Measurements from ENCODE around the gene HNRNPH3.
A peak's percentile ranks its signal among the peaks of the same experiment; 100 is the strongest.
"Not testable (repeated sequence)": the region's sequence is repeated elsewhere in the genome, so short reads cannot be mapped to it uniquely, and the experiment has no call there.

HNRNPH3 gene, protein sequence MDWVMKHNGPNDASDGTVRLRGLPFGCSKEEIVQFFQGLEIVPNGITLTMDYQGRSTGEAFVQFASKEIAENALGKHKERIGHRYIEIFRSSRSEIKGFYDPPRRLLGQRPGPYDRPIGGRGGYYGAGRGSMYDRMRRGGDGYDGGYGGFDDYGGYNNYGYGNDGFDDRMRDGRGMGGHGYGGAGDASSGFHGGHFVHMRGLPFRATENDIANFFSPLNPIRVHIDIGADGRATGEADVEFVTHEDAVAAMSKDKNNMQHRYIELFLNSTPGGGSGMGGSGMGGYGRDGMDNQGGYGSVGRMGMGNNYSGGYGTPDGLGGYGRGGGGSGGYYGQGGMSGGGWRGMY

GRCh38 chr10:68331455-68332258, at the start of gene HNRNPH3:
TSS of gene HNRNPH3 (plus strand) at chr10:68332064. CDS start at chr10:68337222, 5,158 bp downstream.
- DNase-seq: peak; percentile 91

DNA sequence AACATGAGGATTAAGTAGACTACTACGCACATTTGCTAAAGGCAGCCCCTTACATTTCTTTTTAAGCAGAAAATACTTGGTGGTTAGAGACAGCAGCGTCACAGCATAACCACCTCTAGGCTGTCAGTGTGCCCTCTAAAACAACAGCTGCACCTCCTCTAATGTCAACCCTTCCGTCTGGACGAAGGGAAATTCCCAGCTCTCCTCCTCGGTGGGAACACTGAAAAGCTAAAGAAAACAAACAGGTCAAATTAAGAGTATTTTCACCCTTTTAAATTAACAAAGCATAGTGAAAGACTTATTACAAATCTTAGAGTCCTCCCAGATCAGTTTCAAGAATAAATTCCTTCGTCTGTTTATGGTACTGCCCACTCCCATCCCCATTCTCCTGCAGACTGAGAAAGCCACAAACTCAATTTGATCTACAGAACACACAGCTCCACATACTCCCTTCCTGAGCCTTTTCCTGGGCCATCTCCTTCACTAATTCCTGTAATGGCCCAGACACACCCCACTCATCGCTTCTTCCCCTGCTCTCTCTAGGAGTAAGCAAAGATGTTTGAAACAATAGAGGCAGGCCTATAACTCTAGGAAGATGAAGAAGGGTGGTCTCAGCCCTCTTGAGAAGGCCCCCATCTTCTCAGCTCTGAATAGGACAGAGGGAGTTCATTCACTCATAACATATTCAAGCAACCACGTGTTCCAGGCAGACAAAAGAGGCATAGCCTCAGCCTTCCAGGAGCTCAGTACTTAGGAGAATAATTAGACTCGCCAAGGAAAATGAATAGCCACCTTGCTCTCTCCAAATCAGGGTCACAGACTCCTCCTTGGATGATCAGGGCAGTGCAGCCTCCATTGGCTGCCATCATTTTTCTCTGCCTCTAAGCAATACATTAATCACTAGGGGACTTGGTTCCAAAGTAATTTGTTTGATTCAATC, 47.5 kb upstream of the HNRNPH3 start:
- DNase-seq: no peak

- DNase-seq: no peak
Measured at GRCh38 chr10:68288717-68289116, 43.1 kb upstream of the HNRNPH3 start.

GRCh38 chr10:68290736-68291135, 41.1 kb upstream of the HNRNPH3 start:
- DNase-seq: no peak

- no peak for DNase-seq
Measured at GRCh38 chr10:68296843-68297663, 34.8 kb upstream of the HNRNPH3 start.

DNA sequence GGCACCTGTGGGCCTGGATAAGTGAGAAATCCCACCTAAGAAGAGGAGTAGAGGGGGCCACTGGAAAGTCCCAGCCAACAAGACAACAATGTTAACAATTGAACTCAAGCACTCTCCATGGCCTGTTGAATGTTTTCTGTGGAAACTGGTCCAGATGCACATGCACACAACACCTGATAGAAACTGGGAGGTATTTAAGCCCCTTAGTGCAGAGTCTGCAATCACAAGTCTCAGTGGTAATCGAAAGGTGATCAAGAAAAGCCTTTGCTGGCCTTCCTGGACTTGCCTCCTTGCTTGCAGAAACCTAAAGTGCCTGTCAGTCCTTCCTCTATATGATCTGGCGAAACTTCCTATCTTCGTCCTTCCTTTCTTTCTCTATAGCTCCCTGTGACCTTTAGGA, 30.6 kb upstream of the HNRNPH3 start:
- no peak for DNase-seq

DNA sequence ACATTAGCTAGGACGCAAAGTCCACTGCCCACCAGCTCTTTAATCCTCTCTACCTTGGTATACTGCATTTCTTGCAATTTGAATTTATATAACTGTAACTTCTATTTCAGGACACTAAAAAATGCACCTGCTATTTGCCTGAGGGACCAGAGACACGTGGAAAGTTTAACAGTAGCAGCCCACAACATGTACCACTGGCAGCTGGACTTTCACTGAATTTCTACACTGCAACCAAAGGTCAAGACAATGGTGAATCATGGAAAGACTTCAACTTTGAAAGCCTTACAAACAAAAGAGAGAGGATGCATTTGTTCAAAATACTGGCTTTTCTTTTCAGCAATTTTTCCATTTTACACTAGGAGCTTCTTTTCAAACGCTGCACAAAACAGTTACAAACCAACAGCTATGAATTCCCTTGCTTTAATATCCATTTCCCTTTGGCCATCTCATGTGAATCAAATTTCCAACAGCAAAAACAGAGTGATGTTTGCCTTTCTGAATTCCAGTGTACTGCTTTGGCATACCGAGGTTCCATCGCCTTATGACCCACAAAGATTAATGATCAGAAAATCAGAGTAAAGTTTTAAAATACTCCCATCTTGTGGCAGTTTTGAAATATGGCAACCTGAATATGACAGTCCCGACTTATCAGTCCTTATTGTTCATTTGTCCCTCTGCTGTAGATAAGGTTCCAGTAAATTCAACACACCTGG, 29.9 kb upstream of the HNRNPH3 start:
- no peak for DNase-seq

DNA sequence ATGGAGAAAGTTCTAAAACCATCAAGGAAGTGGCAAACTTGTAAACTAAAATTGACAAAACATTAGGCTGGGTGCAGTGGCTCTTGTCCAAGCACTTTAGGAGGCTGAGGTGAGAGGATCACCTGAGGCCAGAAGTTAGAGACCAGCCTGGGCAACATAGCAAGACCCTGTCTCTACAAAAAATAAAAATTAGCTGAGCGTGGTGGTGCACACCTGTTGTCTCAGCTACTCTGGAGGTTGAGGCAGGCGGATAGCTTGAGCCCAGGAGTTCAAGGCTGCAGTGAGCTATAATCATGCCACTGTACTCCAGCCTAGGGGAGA, 29.4 kb upstream of the HNRNPH3 start:
- no peak for DNase-seq

DNA sequence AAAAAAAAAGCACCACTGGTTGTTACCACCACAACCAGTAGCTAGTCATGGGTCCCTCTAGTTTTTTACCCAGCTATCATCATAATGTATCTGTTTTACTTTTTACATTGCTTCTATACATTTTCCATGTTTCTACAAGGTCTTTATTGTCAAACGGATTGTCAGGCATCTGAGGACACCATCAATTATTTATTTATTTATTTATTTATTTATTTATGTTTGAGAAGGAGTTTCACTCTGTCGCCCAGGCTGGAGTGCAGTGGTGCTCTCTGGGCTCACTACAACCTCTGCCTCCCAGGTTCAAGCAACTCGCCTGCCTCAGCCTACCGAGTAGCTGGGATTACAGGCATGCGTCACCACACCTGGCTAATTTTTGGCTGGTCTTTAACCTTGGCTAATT, 29.0 kb upstream of the HNRNPH3 start:
- no peak for DNase-seq

GRCh38 chr10:68303849-68304412, 27.9 kb upstream of the HNRNPH3 start:
- DNase-seq: no peak

DNA sequence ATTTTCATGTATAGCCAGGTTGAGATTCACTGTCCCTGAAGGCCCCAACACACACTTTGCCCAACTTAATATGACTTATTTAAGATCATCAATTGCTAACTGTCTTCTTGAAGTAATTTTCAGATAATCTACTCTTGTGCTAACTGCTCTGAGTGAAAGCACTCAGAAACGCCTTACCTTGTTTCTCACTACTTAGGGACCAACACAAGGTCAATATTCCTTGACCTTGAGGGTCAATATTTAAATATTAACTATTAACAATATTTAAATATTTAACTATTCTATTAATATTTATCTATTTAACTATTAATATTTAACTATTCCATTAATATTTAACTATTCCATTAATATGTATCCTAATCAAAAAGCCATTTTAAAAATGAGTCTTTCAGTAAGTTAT, 26.0 kb upstream of the HNRNPH3 start:
- DNase-seq: no peak

- no peak for DNase-seq
Measured at GRCh38 chr10:68310531-68310930, 21.3 kb upstream of the HNRNPH3 start.

- DNase-seq: not testable (repeated sequence)
Measured at GRCh38 chr10:68314930-68315329, 16.9 kb upstream of the HNRNPH3 start.

GRCh38 chr10:68315582-68315981, 16.3 kb upstream of the HNRNPH3 start:
- DNase-seq: no peak

DNA sequence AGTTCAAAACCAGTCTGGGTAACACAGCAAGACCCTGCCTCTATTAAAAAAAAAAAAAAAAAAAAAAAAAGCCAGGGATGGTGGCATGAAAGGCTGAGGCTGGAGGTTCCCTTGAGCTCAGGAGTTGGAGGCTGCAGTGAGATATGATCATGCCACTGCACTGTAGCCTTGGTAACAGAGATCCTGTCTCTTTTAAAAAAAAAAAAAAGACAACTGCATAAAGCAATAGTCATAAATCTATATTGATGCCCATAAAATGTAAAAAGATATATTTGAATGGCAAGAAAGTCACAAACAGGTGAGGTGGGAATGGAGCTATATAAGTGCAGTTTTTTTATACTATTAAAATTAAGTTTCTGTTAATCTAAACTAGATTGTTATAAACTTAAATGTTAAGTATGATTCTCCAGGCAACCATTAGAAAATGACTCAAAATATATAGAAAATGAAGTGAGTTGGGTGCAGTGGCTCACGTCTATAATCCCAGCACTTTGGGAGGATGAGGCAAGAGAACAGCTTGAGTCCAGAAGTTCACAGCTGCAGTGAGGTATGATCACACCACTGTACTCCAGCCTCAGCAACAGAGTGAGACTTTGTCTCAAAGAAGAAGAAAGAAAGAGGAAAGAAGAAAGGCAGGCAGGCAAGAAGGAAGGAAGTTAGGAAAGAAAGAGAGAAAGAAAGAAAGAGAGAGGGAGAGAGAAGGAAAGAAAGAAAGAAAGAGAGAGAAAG, 13.4 kb upstream of the HNRNPH3 start:
- no peak for DNase-seq

- not testable (repeated sequence) for DNase-seq
Measured at GRCh38 chr10:68324396-68324795, 7.5 kb upstream of the HNRNPH3 start.

GRCh38 chr10:68327889-68328786, 3.7 kb upstream of the HNRNPH3 start:
- DNase-seq: peak; percentile 47

DNA sequence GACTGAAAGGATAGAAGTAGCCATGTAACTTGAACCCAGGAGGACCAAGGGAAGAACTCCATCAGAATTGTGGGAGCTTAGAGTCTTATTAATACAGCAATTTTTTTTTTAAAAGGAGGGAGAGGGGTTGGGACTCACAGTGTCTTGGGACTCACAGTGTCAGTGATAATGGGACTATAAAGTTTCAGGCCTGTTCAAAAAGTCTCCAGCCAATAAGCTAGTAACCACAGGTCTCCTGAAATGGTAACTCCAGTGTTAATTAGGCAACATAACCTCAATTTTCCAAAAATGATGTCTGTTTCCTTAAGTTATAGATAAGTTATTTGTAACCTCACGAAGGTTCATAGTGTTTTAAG, 2.4 kb upstream of the HNRNPH3 start:
- no peak for DNase-seq

GRCh38 chr10:68330852-68331454, 911 bp upstream of the HNRNPH3 start:
- DNase-seq: no peak

All from NCI-H2029 (cell line).